GM21737 (cell line): ENCODE measurements around the gene CHD2.

Experiments used
- ATAC-seq: cut with Tn5 transposase; IDR thresholded peaks from one replicate; pipeline ENCODE4 v1.9.1; 2021; ENCODE audit warnings: mild to moderate bottlenecking, moderate library complexity; ENCODE audit not compliant: unreplicated experiment

Gene CHD2

DNA sequence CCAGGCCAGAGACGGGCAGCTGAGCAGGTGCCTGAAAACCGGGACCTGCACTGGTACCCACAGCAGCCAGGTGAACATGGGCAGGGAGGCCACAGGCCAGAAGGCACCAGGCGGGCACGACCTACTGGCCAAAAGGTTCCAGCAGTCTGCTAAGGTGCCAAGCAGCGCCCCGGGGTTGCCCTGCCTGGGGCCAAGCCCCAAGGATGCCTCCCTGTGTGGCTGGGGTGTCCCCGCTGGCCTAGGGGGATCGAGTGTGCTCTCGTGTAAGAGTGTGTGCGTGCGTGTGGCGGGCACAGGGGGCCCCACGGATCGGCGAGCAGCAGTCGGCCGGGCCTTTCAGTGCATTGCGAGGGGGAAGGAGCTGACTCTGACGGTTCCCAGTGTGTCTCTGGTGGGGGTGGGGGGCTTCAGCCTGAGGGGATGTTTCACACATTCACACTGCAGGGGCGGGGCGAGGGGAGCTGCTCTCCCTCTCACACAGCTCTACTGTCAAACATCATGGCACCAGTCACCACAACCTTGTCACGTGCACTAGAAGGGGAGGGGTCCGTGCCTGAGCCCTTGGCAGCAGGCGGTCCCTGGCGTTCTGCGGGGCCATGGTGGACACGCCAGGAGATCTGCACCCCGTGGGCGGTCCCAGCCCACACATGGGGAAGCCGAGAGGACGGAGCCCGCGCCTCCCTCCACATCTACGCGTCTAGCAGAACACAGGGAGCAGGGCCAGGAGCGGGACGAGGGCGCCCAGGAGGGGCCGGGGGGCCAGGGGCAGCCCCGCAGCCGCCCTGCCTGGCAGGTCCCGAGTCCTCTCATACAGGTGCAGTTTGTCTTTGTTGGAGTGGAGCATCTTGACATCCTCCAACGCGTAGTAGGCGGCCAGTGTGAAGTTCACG, 144.4 kb downstream of the CHD2 start:
- no peak for ATAC-seq

DNA sequence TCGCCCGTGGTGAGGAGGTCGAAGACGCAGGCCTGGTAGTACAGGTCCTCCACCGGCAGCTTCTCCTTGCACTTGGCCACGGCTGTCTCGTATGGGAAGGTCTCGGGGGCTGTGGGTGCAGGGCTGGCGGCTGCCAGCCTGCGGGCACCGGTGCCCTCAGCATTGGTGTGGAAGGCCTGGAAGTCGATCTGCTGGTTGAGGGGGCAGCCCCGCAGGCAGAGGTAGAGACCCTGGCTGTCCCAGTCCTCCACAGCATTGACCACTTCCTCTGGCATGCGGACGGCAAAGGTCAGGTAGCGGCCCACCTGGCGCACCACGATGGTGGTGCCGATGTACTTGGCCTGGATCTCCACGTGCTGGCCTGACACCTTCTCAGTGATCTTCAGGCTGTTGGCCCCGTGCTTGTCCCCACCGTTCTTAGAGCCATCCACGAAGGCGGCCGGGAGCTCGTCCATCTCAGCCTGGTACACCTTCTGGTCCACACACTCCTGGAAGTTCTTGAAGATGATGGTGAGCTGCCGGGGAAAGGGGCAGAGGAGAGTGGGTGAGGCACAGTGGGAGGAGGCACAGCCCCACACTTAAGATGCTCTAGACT, 145.2 kb downstream of the CHD2 start:
- ATAC-seq = no peak

DNA sequence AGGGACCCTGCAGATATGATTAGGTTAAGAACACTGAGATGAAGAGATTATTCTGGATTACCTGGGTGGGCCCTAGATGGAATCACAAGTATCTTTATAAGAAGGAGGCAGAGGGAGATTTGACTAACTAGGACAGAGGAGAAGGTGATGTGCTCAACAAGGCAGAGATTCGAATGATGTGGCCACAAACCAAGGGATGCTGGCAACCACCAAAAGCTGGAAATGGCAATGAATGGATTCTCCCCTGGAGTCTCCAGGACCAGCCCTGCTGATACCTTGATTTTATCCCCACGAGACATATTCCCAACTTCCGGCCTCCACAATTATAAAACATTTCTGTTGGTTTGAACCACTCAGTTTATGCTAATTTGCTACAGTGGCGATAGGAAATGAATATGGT, 146.0 kb downstream of the CHD2 start:
- no peak for ATAC-seq

DNA sequence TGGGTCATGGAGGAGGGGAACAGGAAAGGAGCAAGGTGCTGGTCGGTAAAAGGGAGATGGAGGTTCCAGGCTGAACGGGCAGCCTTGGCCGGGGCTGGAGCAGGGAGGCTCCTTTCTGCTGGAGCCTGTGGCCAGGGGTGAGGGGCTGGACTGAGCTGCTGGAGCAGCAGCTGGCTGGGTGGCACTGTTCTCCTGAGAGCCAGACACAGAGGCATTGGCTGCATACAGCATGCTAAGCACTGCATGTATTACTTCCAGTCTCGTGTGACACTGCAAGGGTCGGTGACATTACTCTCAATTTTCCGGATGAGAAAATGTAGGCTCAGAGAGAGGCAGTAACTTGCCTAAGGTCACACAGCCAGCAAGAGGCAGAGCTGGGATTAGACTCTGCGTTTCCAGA, 146.6 kb downstream of the CHD2 start:
- ATAC-seq = no peak

DNA sequence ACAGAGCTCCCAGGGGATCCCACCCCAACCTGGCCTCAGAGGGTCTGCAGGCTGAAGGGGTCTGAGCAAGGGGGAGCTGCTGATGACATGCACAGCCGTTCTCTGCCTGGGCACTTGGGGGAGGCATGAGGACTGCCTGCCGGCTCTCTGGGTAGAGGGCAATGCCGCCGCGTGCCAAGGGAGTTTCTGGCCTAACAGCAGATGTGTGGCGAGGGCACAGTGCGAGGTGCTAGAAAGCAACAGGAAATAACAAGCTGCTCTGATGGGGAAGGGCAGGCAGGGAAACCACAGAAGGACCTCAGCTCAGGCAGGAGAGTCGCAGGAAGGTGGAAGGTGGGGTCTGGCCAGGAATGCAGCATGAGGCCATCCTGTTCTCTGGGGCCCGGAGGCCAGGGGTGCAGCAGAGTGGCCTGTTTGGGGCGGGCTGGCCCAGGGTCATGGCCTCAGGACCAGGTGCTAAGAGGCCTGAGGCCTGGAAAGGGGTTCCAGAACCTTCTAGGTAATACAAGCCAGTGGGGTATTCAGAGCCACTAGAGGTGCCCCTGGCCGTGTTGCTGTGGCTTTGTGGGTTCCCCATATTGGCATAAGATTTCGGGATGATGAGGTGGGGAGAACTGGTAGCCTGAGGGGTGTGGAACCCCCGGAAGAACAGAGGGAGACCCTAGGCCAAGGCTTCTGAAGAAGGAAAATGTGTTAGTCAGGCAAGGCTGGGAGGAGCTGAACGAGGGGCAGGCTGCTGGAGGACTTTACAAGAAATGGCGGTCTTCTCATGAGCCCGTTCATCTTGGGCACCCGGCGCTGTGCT, 147.7 kb downstream of the CHD2 start:
- ATAC-seq = no peak

DNA sequence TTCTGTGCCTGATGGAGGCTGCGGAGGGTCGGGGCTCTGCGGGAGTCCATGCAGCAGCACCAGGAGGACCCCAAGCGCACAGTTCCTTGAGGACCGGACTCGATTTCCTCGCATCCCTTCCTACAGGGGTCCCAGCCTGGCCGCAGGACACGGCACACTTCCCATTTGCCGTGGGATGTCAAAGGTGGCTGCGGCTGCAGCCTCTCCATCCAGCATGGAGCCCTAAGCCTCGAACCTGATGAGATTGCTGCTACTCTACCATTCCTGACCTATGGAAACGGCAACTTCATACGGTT, 148.2 kb downstream of the CHD2 start:
- ATAC-seq = no peak

DNA sequence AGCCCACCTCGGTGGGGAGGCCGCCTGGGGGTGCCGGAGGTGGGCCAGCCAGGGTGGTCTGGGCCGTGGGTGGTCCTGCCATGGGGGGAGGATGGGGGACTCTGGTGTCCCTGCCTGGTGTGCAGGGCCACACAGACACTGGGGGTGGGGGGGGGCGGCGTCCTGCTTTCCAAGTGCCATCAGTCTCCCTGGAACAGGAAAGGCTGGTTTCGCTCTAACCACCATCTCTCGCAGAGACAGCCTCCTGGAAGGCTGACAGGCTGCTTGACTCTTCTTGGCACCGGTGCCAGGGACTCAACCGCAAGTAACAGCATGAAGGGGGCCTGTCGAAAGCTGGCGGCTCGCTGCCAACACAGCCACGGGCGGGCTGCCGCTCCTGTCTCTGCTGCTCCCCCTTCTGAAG, 148.6 kb downstream of the CHD2 start:
- no peak for ATAC-seq

DNA sequence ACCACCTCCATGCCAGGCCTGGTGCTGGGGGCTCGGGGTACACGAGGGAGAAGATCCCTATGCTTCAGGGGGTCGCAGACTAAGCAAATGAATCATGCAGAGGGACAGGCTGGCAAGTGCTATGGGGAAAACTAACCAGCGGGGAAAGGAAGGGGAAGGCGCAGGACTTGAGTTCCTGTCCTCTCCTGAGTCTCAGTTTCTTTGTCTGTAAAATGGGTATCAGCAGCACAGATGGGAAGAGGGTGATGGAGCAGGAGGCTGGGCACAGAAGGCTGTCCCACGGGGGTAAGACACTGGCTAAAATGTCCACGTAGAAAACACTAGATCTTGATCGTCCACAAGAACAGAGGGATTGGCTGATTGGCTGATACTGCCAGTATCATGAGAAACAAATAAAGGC, 149.1 kb downstream of the CHD2 start:
- ATAC-seq = no peak

DNA sequence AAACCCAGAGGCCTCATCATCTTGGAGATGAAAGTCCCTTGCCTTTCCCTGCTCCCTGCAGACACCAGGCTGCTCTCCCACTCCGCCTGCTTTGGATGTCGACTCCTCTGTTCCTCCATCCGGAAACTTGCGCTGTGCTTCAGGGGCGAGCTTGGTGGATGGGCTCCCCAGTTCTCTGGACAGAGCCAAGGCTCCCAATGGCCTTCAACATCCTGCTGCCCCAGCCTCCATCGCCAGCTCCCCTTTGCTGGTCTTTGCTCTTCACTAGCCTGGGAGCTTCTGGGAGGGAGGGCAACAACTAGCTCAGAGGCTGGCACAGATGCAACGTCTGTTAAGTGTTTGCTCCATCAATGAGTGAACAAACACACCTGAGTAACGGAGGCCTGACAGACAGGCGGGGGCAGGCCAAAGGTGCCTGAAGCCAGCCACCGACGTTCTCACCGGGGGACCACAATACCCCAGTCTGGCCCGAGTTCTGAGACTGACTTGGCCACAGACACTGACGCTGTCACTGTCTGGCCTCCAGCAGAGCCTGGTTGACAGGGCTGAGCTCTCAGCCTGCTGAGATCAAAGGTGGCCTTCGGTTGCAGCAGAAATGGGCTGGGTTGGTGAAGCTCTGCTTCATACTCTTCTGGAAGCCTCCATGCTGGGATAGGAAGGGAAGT, 149.9 kb downstream of the CHD2 start:
- ATAC-seq = no peak

DNA sequence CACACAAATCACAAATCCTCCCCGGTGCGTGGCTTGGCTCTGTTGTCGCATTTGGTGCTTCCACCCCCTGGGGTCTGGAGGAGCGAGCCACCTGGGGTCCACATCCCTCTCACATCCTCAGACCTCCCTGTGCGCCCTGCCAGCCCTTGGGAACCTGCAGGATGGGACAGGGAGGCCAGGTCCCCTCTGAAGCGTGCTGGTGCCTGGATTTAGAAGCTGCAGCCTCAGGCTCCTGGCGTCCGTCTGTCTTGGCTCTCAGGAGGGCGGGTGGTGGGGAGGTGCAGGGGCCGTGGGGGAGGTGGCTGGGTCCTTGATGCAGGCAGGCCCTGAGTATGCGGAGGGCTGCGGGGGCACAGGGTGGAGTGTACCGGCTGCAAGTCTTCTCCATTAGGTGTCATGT, 150.5 kb downstream of the CHD2 start:
- no peak for ATAC-seq

DNA sequence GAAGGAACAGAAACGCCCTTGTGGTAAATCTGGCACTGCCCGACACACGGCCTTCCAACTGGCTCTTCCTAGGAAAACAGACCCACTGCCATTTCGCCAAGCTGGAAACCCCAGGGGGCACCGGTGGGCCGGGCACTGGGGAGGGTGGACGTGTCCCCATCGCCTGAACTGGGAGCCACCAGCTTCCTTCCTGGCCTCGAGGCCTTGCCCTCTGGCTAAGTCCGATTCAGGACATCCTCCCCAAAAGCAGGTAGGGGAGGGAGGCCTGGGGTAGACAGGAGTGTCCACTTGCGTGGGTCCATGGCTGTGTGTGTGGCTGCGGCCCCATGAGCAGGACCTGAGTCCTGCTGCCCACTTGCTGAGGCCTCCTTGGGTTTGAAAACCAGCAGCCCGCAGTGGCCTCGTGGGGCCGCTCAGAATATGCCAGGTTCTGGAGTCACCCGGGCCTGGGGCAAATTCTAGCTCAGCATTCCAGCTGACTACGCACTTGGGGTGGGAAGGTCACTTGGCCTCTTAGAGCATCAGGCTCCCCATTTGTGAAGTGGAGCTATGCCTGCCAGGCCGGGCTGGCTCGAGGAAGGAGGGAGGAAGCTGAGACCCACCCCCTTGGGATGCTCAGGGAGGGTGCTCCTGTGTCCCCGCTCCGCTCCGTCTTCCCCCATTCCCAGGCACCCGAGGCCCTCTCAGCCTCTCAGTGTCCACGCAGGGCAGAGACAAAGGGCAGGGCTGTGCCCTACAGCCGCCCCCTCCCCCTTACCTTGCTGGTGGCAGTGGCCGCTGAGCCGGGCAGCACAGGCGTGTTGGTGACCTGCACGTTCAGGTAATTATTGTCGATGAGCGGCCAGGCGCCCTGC, 151.3 kb downstream of the CHD2 start:
- ATAC-seq = no peak

DNA sequence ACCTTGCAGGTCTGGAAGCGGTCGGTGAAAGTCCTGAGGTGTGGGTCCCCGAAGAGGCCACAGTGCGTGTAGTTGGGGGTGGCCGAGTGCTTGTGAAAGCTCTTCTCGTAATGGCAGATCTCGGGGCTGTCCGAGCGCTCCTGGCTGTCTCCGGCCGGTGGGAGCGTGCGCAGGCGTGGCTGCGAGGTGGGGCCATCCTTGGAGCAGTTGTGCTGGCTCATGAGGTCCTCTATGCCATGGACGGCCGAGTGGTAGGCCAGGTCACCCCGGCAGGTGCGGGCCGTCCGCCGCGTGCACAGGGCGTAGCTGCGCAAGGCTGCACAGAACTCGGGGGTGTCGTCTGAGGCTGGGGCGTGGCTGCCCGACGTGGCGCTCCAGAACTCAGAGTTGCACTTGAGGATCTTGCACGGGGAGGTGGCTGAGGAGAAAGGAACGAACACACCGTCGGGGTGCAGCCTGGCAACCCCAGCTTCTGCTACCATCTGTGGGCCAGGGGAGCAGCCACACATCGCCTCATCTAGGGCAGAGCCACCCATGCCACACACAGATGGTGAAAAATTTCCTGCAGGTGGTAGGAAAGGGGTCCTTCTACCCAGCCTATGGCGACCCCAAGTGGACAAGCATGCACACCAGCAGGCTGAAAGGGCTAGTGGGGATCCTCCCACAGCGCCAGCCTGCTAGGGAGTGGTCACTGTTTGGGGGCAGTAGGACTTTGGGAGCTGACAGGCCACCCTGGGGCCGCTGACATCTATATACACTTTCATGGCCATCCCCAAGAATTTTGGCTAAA, 152.2 kb downstream of the CHD2 start:
- no peak for ATAC-seq

DNA sequence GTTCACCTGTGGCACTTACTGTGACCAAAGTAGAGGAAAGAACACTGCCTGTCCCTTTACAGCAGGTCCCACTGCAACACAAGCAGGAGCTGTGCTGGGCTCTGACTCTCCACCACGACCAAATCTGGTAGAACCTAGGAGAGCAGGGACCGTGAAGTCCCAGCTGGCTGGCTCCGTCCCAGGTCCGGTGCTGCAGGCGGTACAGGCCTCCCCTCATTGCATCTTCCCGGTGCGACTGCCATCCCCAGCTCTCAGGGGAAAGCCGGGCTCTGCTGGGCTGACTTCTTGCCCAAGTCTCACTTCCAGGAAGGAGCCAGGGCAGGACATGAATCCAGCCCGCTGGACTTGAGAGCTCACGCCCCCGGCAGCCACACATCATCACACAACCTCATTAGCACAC, 155.1 kb downstream of the CHD2 start:
- ATAC-seq = no peak

DNA sequence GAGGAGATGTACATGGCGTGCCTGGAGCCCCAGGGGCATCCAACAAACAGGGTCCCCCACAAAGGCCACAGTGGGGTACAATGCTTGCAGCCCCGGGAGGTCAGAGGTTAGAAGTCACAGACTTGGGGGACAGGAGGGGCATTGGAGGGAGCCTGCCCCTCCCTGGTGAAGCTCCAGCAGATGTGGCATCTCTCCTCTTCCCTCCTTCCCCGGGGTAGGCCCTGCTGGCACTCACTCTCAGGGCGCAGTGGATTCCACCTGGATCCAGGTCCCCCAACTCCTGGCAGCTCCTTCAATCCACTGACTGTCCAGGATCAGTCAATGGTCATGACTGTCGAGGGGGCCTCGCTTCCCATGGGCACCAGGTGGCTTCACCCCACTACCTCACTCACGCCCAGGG, 156.7 kb downstream of the CHD2 start:
- no peak for ATAC-seq

DNA sequence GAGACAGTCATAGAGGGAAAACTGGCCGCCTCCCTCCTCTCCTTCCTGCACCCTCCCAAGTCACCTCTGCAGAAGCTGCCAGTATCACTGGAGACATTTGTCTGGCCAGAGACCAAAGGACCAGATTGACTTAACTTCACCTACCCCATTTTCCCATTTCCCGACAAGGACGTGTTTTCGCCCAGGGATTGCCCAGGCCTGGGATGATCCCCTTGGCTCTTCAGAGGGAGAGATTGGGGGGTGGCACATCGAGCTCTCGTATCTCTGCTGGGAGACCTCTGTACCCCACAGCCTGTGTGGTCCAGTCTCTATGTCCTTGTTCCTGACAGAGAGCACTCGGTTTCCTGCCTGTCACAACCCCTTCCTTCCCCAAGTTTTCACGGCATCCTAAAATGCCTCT, 157.5 kb downstream of the CHD2 start:
- ATAC-seq = no peak

DNA sequence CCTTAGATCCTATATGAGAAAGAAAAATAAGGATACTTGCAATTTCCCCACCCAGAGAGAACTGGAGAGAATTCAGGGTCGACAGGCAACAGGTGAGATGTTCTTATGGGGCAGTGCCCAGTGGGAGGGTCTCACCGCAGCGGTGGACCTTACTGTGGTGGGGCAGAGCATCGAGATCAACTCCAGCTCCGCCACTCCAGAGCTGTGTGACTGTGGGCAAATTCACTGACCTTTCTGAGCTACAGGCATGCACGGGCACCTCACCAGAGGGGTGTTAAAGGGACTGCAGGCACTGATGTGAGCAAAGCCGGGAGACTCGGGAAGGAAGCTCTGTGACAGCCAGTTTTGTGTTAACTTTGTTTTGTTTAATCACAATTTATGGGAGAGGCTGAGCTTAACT, 158.0 kb downstream of the CHD2 start:
- ATAC-seq = no peak

DNA sequence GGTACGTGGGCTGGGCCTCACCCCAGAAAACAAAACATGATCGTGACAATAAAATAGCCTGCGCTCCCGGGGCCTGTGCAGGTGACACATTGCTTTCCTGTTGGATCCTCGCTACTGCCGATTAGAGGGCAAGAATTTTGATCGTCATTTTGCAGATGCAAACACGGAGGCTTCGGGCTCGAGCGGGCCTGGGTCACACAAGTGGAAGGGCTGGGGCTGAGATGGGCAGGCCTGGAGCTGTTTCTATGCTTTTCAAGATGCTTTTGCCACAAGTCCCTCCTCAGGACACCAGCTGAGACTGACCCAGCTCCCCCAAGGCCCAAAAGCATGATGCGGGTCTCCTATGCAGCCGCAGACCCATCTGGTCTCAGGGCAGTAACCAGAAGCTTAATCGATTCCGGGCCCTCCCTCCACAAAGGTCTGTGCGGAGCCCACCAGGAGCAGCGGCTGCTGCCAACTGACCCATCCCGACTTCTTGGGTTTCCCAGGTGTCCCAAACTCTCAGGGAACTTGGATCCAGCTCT, 158.8 kb downstream of the CHD2 start:
- no peak for ATAC-seq

DNA sequence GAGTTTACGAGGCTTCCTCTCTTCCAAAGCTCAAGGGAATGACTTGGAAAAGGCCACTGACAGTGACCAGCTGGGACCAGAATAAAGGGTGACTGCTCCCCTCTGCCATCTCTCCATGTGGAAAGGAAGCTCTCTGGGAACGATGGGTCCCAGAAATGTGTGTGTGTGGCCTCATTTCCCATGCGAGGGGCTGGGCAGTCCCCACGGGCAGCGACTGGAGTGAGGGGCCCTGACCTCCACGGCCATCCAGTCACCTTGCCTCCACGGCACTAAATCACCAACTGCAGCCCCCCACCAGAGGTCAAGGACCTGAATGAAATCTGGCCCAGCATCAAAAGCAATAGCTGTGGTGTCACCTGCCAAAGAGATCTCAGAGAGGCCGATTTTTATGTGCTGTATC, 159.3 kb downstream of the CHD2 start:
- no peak for ATAC-seq
